Kidney (tissue), 14 donors: Measurements from ENCODE around the gene ZNF615. TPM values are rescaled to one million over a fixed set of nuclear protein-coding genes. Genes with fewer than 3 reads are reported as not detected.
A peak's percentile ranks its signal among the peaks of the same experiment; 100 is the strongest.
"Not testable (repeated sequence)": the region's sequence is repeated elsewhere in the genome, so short reads cannot be mapped to it uniquely, and the experiment has no call there.

ENCODE experiments used
- DNase-seq, 5 donors: peaks; one replicate each; pipeline ENCODE4 v3.0.0-alpha.2; 2013 to 2020
- FAIRE-seq: peaks from 2 replicates; lab custom pipeline; 2012; peaks lifted over from hg19 to GRCh38; lab: Jason Lieb, UNC
- H3K27ac ChIP-seq, 2 donors: one replicate each; pipeline ENCODE4 v1.7.0; 2013; ENCODE audit warnings: low read depth in 2 of 2, low read length in 2 of 2, inconsistent platforms in 1 of 2
- H3K27me3 ChIP-seq: one replicate; pipeline ENCODE4 v1.7.1; 2013; ENCODE audit warnings: low read length, inconsistent platforms; ENCODE audit not compliant: control insufficient read depth, insufficient read depth
- H3K36me3 ChIP-seq, 3 donors: one replicate each; pipeline versions ENCODE4 v1.7.0 to v1.7.1; 2013; ENCODE audit warnings: low read length in 3 of 3, control low read depth in 1 of 3, inconsistent platforms in 1 of 3; ENCODE audit not compliant: insufficient read depth in 3 of 3, control insufficient read depth in 2 of 3
- H3K4me1 ChIP-seq, 3 donors: one replicate each; pipeline versions ENCODE4 v1.7.0 to v1.7.1; 2013; ENCODE audit warnings: low read length in 3 of 3, inconsistent platforms in 1 of 3, low read depth in 1 of 3; ENCODE audit not compliant: control insufficient read depth in 2 of 3, insufficient read depth in 2 of 3
- H3K4me3 ChIP-seq, 3 donors: one replicate each; pipeline versions ENCODE4 v1.7.0 to v1.8.1; 2013; ENCODE audit warnings: low read length in 3 of 3, control low read depth in 1 of 3, inconsistent platforms in 1 of 3
- H3K9ac ChIP-seq, 3 donors: one replicate each; pipeline versions ENCODE4 v1.7.0 to v1.7.1; 2013; ENCODE audit warnings: low read length in 3 of 3, control low read depth in 1 of 3, inconsistent platforms in 1 of 3
- H3K9me3 ChIP-seq, 3 donors: one replicate each; pipeline versions ENCODE4 v1.7.0 to v1.7.1; 2013; ENCODE audit warnings: low read length in 3 of 3, control low read depth in 1 of 3, inconsistent platforms in 1 of 3; ENCODE audit not compliant: control insufficient read depth in 2 of 3, insufficient read depth in 1 of 3
- CTCF ChIP-seq: IDR thresholded peaks from 3 replicates; pipeline ENCODE4 v1.5.1; 2012; ENCODE audit warnings: mild to moderate bottlenecking, moderate library complexity, borderline replicate concordance; ENCODE audit not compliant: insufficient read depth; ENCODE audit errors: extremely low read depth
- intact Hi-C: fragments of 100-400 bp; cut with DNase I; formaldehyde crosslinking; loops from one replicate; pipeline ENCODE4 v1.11.1; 2022
- polyA plus RNA-seq: library from polyadenylated mRNA; stranded (reverse); fragments of 350-450 nt; fragmentation: Illumina TruSeq; extraction: RNeasy Lipid Tissue Mini Kit (QIAGEN cat#74804); gene quantifications from one replicate; pipeline ENCODE4 v1.2.3, GENCODE V29; 2014; ENCODE audit warnings: low read depth, low replicate concordance; ENCODE audit not compliant: insufficient read depth
- total RNA-seq: library from RNA; stranded (reverse); fragmentation: NEBNext Ultra II Directional; extraction: Animal tissue kit (Norgen Biotek cat#: 25700); gene quantifications from one replicate; pipeline ENCODE4 v1.2.1, GENCODE V29; 2021
- donor health status: control.
- donor health status: control.
- donor health status: control.
- donor health status: control.
- donor health status: control.
- donor health status: DM: yes; HTN: yes; CAD: no.
- donor health status: Normal renal cell carcinoma (clear cell type).

Gene ZNF615
- total and polyA plus RNA-seq, 2 donors from 2014 or later: 5.3 to 15.3 TPM

- H3K36me3 ChIP-seq: peaks cover 29 to 71% (median 49%) of the 10 kb centered on the region in 3 donors
- no peak overlapping the region for H3K27ac ChIP-seq
- no peak overlapping the region for H3K9ac ChIP-seq
- peak overlapping the region in 1 of 3 donors; percentile 28 for H3K4me3 ChIP-seq
- no peaks in the 10 kb centered on the region for H3K27me3 ChIP-seq
- FAIRE-seq: no peak
- DNase-seq: no peak
- H3K9me3 ChIP-seq: peaks cover 16 to 52% (median 40%) of the 10 kb centered on the region in 3 donors
- TF ChIP-seq CTCF: no peak
- intact Hi-C loops: no loop called here
- no peaks in the 10 kb centered on the region for H3K4me1 ChIP-seq
Measured at GRCh38 chr19:51970718-51971117, 37.3 kb downstream of the ZNF615 start.

GRCh38 chr19:51965583-51965982, 42.4 kb downstream of the ZNF615 start:
- Histone ChIP-seq H3K27ac (no peak overlapping the region), H3K36me3 (peaks cover 37 to 51% (median 41%) of the 10 kb centered on the region in 3 donors), H3K27me3 (no peaks in the 10 kb centered on the region), H3K4me3 (peak overlapping the region in 2 of 3 donors; percentile 5 to 10), H3K9ac (no peak overlapping the region), H3K4me1 (peaks cover 0 to 7% (median 4%) of the 10 kb centered on the region in 3 donors), H3K9me3 (peaks cover 21 to 37% (median 34%) of the 10 kb centered on the region in 3 donors)
- FAIRE-seq (no peak), DNase-seq (no peak)
- TF ChIP-seq CTCF: no peak
- intact Hi-C loops: no loop called here

GRCh38 chr19:51960621-51961233, 47.3 kb downstream of the ZNF615 start:
- Histone ChIP-seq H3K4me3 (peak overlapping the region in 1 of 3 donors; percentile 8), H3K9me3 (peaks cover 11 to 24% (median 17%) of the 10 kb centered on the region in 3 donors), H3K27ac (peak overlapping the region; percentile 17 to 71), H3K36me3 (peaks cover 12 to 20% (median 16%) of the 10 kb centered on the region in 3 donors)
- DNase-seq: peak in 3 of 5 donors; percentile 22 to 26 (median 23)
- H3K9ac ChIP-seq, intact Hi-C loops, FAIRE-seq, H3K4me1 ChIP-seq, H3K27me3 ChIP-seq: not testable (repeated sequence)

GRCh38 chr19:51959791-51960190, 48.2 kb downstream of the ZNF615 start:
- TF ChIP-seq CTCF: no peak
- H3K4me3 ChIP-seq: no peak overlapping the region
- FAIRE-seq (no peak), DNase-seq (no peak)
- peaks cover 2 to 15% (median 8%) of the 10 kb centered on the region in 3 donors for H3K9me3 ChIP-seq
- peaks cover 0 to 7% (median 4%) of the 10 kb centered on the region in 3 donors for H3K4me1 ChIP-seq
- H3K9ac ChIP-seq: no peak overlapping the region
- peaks cover 3 to 10% (median 6%) of the 10 kb centered on the region in 3 donors for H3K36me3 ChIP-seq
- no peak overlapping the region for H3K27ac ChIP-seq
- no peaks in the 10 kb centered on the region for H3K27me3 ChIP-seq
- intact Hi-C loops: no loop called here

GRCh38 chr19:51957846-51958245, 50.2 kb downstream of the ZNF615 start:
- peak in 1 of 5 donors; percentile 10 for DNase-seq
- H3K27me3 ChIP-seq, H3K36me3 ChIP-seq, H3K9ac ChIP-seq, intact Hi-C loops, H3K27ac ChIP-seq, FAIRE-seq, H3K4me1 ChIP-seq, H3K9me3 ChIP-seq, H3K4me3 ChIP-seq: not testable (repeated sequence)
